HG02870 (cell line): ENCODE results near the gene PTTG2.

Experiments used
- ATAC-seq: cut with Tn5 transposase; IDR thresholded peaks from one replicate; pipeline ENCODE4 v1.9.1; 2021; ENCODE audit warnings: mild to moderate bottlenecking, moderate library complexity; ENCODE audit not compliant: unreplicated experiment

Gene PTTG2

DNA sequence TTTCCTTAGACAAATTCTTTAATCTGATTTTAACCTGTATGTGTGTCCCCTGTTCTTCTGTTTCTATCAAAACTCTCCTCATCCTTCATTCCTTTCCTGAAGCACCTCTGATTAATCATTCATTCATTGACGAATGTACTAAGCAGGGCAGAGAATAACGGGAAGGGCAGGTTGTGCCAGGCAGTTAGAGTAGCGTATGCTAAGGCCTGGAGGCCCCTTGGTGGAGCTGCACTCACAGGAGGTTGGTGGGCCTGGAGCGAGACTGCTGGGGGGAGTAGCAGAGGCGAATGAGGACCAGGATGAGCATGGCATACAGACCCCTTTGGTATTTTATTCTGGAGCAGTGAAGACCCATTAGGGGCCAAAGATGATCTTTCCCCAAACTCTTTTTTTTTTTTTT lies 22.5 kb downstream of the PTTG2 start:
- no peak for ATAC-seq

GRCh38 chr4:37983951-37984350 lies 23.8 kb downstream of the PTTG2 start:
- ATAC-seq, result no peak

DNA sequence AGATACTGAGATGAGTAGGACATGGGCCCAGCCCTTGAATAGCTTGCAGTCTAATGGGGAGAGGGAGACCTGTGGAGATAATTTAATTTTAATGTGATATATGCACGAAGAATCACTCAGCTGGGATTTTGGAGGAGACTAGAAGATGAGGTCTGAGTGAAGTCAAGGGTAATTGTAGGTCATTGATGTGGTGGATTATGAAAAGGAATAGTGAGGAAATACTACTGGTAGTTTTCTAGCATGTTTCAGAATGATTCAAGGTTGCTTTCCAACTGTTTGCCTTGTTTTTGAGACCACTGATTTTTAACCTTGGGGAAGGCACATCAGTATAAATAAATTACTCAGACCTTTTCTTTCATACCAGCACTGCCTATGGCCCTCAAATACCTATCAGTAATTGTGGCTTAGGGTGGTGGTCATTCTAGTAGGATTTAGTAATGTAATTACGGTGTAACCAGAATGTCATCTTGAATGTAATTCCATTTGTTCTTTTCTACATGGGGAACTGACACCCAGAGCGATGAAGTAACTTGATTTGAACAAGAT lies 25.6 kb downstream of the PTTG2 start:
- peak; percentile 44 for ATAC-seq

- ATAC-seq, result no peak
These were observed 28.5 kb downstream of the PTTG2 start for GRCh38 chr4:37988670-37989069.

DNA sequence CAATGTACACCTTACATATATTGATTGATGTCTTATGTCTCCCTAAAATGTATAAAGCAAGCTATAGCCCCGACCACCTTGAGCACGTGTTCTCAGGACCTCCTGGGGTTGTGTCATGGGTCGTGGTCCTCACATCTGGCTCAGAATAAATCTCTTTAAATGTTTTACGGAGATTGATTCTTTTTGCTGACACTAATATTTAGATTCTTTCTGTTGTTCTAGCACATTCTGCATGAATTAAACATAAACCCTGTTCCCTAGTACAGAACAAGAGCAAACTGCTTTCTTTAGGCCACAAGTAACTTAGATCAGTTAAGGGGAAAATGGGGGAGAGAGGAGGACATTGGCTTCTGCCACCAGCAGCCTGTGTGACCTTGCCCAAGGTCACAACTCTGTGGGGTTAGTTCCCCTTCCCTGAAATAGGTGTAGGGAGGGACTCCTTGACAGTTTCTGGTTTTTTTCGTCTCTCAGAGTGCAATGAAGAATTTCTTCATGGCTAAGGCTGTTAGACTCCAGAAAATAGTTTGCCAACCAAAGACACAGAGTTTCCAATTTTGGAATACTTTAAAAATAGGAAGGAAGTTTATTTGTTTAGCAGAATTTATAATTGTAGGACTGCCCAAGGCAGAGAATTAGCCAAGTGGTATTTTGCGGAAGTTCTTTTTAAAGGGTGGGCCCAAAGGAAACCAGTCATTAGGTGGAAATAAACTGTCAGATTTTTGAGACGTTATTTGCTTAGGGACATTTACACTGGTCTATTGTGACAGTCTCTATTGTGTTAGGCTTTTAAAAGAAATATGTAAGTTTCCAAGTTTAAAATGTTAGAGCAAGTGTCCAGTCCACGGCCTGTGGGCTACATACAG lies 29.4 kb downstream of the PTTG2 start:
- no peak for ATAC-seq

- no peak for ATAC-seq
These were observed 30.6 kb downstream of the PTTG2 start for GRCh38 chr4:37990731-37991245.

DNA sequence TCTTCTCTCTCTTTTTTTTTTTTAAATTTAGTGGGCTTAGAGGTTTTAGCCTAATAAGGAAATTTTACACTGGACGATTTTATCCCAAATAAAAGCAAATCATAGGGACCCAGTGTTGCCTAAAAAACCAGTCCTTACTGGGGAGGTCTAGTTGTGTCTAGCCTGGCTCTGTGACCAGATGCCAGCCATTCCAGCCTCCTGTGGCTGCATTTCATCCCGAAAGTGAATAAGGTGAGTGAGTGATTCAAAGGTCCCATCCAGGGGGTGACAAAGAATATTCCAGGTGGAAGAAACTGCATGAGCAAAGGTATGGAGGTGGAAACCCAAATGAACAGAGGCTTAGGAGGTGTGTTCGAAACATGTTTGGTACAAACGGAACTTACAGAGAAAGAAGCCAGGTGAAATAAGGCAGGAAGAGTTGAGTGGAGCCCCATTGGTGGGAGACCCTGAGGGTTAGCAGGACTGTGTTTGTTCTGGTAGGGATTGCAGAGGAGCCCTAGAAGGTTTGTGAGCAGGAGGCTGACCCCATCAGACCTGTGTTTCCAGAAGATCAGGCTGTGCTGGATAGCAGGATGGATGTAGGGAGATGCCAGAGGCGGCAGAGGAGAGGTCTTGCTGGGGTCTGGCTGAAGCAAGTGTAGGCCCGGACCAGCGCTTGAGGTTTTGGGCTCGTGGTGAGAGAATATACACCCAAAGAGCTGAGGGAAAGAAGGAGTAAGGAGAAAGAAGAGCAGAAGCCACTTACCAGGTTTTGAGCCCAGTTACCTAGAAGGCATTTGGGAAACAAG lies 31.6 kb downstream of the PTTG2 start:
- no peak for ATAC-seq

DNA sequence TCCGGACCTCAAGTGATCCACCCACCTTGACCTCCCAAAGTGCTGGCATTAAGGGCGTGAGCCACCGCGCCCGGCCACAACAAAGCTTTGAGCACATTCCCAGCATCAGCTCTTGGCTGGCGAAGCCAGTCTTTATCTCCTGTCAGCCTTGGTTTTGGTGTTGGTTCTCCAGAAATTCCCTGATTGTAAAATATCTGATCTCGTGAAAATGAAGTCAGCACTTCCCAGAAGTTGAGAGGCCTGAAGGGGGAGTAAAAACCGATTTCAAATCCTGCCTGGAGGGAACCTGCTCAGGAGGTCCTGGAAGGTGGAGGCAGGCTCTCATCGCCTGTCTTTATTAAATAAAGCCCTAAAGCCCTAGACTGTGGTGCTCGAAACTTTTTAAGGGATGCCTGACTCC lies 33.6 kb downstream of the PTTG2 start:
- no peak for ATAC-seq

GRCh38 chr4:37994569-37994968 lies 34.4 kb downstream of the PTTG2 start:
- ATAC-seq, result peak; percentile 62

GRCh38 chr4:37995299-37995821 lies 35.2 kb downstream of the PTTG2 start:
- no peak for ATAC-seq

- ATAC-seq, result no peak
These were observed 36.0 kb downstream of the PTTG2 start for GRCh38 chr4:37995981-37996775.

- ATAC-seq, result no peak
These were observed 38.0 kb downstream of the PTTG2 start for GRCh38 chr4:37998226-37998625.

DNA sequence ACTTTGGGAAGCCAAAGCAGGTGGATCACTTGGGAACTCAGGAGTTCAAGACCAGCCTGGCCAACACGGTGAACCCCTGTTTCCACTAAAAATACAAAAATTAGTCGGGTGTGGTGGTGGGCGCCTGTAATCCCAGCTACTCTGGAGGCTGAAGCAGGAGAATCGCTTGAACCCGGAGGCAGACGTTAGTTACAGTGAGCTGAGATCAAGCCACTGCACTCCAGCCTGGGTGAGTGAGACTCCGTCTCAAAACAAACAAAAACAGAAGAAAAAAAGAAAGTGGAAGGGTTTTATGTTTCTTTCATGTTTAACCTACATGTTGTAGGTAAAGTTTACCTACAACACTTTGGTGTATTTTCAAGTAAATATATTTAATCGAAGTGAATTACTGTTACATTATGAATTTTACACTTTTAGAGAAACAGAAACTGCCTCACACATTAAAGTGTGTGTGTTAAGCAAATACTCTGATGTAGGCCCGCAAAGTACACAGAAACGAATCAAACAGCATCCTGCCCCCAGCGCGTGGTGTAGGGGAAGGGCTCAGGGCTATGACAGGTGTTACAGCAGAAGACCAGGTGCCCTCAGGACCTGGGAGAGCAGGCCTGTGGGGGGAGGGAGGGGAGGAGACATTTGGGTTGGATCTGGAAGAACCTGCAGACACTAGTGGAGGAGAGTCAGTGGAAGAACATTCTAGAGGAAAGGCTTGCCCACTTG lies 39.0 kb downstream of the PTTG2 start:
- no peak for ATAC-seq

DNA sequence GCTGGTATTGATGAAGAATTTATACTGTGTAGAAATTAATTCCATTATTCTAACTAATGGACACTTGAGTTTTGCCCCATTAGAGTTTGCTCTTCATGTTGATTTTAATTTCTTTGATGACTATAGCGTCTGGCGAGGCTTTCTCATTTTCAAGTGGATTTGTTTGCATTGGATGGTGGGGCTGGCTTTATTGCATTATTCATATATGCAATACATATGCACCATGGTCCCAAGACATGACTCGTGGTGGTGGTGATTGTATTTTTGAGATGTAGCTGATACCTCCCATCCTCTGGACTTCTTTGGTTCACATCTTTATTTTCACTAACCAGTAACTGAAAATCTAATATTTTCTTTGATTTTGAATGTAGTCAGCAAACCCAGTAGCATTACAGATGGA lies 39.8 kb downstream of the PTTG2 start:
- ATAC-seq, result no peak

GRCh38 chr4:38001927-38002326 lies 41.7 kb downstream of the PTTG2 start:
- ATAC-seq, result no peak

- ATAC-seq, result no peak
These were observed 42.4 kb downstream of the PTTG2 start for GRCh38 chr4:38002451-38003071.

GRCh38 chr4:38003102-38003501 lies 42.9 kb downstream of the PTTG2 start:
- ATAC-seq, result no peak

DNA sequence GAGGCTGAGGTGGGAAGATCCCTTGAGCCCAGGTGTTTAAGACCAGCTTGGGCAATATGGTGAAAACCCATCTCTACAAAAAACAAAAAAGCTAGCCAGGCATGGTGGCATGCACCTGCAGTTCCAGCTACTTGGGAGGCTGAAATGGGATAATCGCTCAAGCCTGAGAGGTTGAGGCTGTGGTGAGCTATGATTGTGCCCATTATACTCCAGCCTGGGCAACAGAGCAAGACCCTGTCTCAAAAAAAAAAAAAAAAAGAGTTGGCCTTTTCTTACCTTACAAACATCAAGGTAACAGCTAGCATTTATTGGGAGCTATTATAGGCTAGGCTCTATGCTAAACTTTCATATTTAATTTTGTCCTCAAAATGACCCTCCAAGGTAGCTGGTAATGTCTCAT lies 43.4 kb downstream of the PTTG2 start:
- no peak for ATAC-seq

DNA sequence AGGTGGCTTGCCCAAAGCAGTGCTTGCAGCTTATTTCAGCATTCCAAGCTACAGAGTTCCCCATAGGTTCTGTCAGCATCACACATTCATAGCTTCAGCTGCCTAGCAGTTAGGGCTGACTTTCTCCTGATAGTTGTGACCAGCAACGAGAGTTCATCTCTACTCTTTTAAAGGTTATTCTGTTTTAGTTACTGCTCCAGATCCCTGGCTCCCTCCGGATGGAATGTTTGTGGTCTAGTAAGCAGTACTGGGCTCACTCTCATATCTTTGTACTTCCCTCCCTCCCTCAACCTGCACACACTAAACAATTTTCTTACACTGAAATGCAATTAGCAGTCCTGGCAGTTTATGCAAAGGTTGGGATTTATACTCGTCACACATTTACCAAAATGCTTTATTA lies 43.9 kb downstream of the PTTG2 start:
- ATAC-seq, result no peak

GRCh38 chr4:38004887-38005286 lies 44.7 kb downstream of the PTTG2 start:
- no peak for ATAC-seq
